ENCODE results near the gene CRY1. TPM values are rescaled to one million over a fixed set of nuclear protein-coding genes. Genes with fewer than 3 reads are reported as not detected.

CRY1 gene
- total and polyA plus RNA-seq, 2 of the 4 experiments (the other 2 are of a cell fraction) = 5.9 to 9.9 TPM

- no peak overlapping the region for H3K4me2 ChIP-seq (ENCODE audit: low read depth, low read length)
- H3K9ac ChIP-seq (ENCODE audit: low read depth, low read length) = no peak overlapping the region
- H3K18ac ChIP-seq (ENCODE audit: low read depth, low read length) = no peak overlapping the region
- no peak overlapping the region for H2BK20ac ChIP-seq (ENCODE audit: low read depth, low read length)
- no peak overlapping the region for H3K23ac ChIP-seq (ENCODE audit: low read depth, low read length)
- no peaks in the 10 kb centered on the region for H3K4me1 ChIP-seq (ENCODE audit: control insufficient read depth, insufficient read depth, low read length)
- DNase-seq = no peak
- no peaks in the 10 kb centered on the region for H3K36me3 ChIP-seq (ENCODE audit: control insufficient read depth, insufficient read depth, low read length)
- H3K4ac ChIP-seq (ENCODE audit: low read depth, low read length) = no peak overlapping the region
- no peak overlapping the region for H2AK5ac ChIP-seq (ENCODE audit: low read depth, low read length)
- no peak overlapping the region for H2AFZ ChIP-seq (replicated peaks; ENCODE audit: low read length, poor library complexity)
- H4K8ac ChIP-seq (ENCODE audit: low read depth in 2 of 2, low read length in 2 of 2) = no peak overlapping the region
- H2BK5ac ChIP-seq (ENCODE audit: low read depth, low read length, poor library complexity, severe bottlenecking) = no peak overlapping the region
- no peak overlapping the region for H4K91ac ChIP-seq (ENCODE audit: insufficient read depth, low read depth, low read length)
- no peaks in the 10 kb centered on the region for H3K9me1 ChIP-seq (ENCODE audit: insufficient read depth, low read length)
- ChIA-PET POLR2A (ENCODE audit: unreplicated experiment) (no interaction called here), CTCF (no interaction called here)
- in situ Hi-C loops (cut with MboI; ENCODE audit: low sequenced_read_pairs) = no loop called here
- intact Hi-C loops (cut with micrococcal nuclease) = no loop called here
- ATAC-seq (ENCODE audit: low read depth) = no peak
- no peak overlapping the region for H3K4me3 ChIP-seq (ENCODE audit: insufficient read depth, low read depth, low read length)
- no peak overlapping the region for H3K14ac ChIP-seq (replicated peaks; ENCODE audit: low read depth, low read length)
- no TSS peak for BruUV-seq (replicated peaks)
- no peak overlapping the region for H2AK9ac ChIP-seq (replicated peaks; ENCODE audit: low read depth, low read length, poor library complexity)
- H4K20me1 ChIP-seq (ENCODE audit: insufficient read depth, low read length) = 0 out of 2 replicates have a peak, but pooled peaks cover 2% of the 10 kb centered on the region
- no peak for TF ChIP-seq CEBPB (IDR thresholded peaks at IDR 0.05; ENCODE audit: low read depth, low read length)
- no peak for TF ChIP-seq SMC3 (IDR thresholded peaks at IDR 0.05; ENCODE audit: low read depth, low read length)
- TF ChIP-seq RFX5 (IDR thresholded peaks at IDR 0.05; ENCODE audit: low read depth, low read length) = no peak
- no peak for TF ChIP-seq POLR2A (IDR thresholded peaks at IDR 0.05; ENCODE audit: low read depth, low read length)
- TF ChIP-seq CHD1 (IDR thresholded peaks at IDR 0.05; ENCODE audit: low read depth, low read length) = no peak
- TF ChIP-seq NFE2L2 (IDR thresholded peaks at IDR 0.05; ENCODE audit: low read depth, low read length) = no peak
- TF ChIP-seq RAD21 (IDR thresholded peaks at IDR 0.05; ENCODE audit: low read length) = no peak
- TF ChIP-seq CTCF (conservative IDR thresholded peaks at IDR 0.05; ENCODE audit: low read depth, low read length) = no peak
- no peak for TF ChIP-seq MXI1 (IDR thresholded peaks at IDR 0.05; ENCODE audit: borderline replicate concordance, low read depth, low read length)
- TF ChIP-seq FOS (IDR thresholded peaks at IDR 0.05; ENCODE audit: low read depth, low read length) = no peak
- no peak for TF ChIP-seq BHLHE40 (IDR thresholded peaks at IDR 0.05; ENCODE audit: low read depth, low read length)
- no peak for TF ChIP-seq ELK1 (IDR thresholded peaks at IDR 0.05; ENCODE audit: borderline replicate concordance, low read depth, low read length)
- TF ChIP-seq USF2 (IDR thresholded peaks at IDR 0.05; ENCODE audit: low read depth, low read length) = no peak
- TF ChIP-seq MAZ (IDR thresholded peaks at IDR 0.05; ENCODE audit: borderline replicate concordance, low read depth, low read length) = no peak
- TF ChIP-seq MAFK (IDR thresholded peaks at IDR 0.05; ENCODE audit: low read depth, low read length) = no peak
- no peak overlapping the region for H3K27ac ChIP-seq (ENCODE audit: insufficient read depth, low read length)
- no peak overlapping the region for H2BK120ac ChIP-seq (ENCODE audit: low read depth, low read length)
- no peak overlapping the region for H2BK15ac ChIP-seq (ENCODE audit: low read depth, low read length)
- WGBS, 2 experiments (ENCODE audit: extremely low coverage in 2 of 2, insufficient read length in 1 of 2) = 100% methylated on average over 1 of the region's 6 CpGs; no CpG with 5 or more reads in 1 of the 2 experiments
- dilution Hi-C loops (cut with HindIII; ENCODE audit: low sequenced_read_pairs, unreplicated experiment) = no loop called here
- no peak overlapping the region for H3K56ac ChIP-seq (ENCODE audit: extremely low read depth, insufficient read depth, low read length)
- H3K9me3 ChIP-seq (ENCODE audit: control insufficient read depth, insufficient read depth, low read length) = no peaks in the 10 kb centered on the region
- H3K79me1 ChIP-seq (ENCODE audit: low read depth in 1 of 2, low read length in 2 of 2) = peaks cover 8 to 30% of the 10 kb centered on the region in 2 experiments
- no peak overlapping the region for H4K5ac ChIP-seq (ENCODE audit: low read depth, low read length)
- no peaks in the 10 kb centered on the region for H3K27me3 ChIP-seq (ENCODE audit: control insufficient read depth, insufficient read depth, low read length)
These were observed 13.1 kb downstream of the CRY1 start for GRCh38 chr12:107080299-107080698.

Data from IMR-90 (cell line).